Tibial artery (tissue), 4 donors: ENCODE measurements around the gene KRTAP4-5.
"Not testable (repeated sequence)": the region's sequence is repeated elsewhere in the genome, so short reads cannot be mapped to it uniquely, and the experiment has no call there.

Source experiments
- DNase-seq, 2 donors: peaks; one replicate each; pipeline ENCODE4 v3.0.0-alpha.2; 2019
- H3K27ac ChIP-seq, 2 donors: fragments of 200-600 bp; sonication (generic) in 1 of 2; 1 replicate in 1 of 2; 2 replicates in 1 of 2; pipeline ENCODE4 v1.5.1; 2018 to 2019; ENCODE audit warnings: mild to moderate bottlenecking in 1 of 2
- H3K27me3 ChIP-seq, 2 donors: fragments of 200-600 bp; sonication (generic) in 1 of 2; one replicate each; pipeline versions ENCODE4 v1.5.1 to v1.6.0; 2016 to 2019
- H3K36me3 ChIP-seq, 3 donors: fragments of 200-600 bp; sonication (generic) in 2 of 3; one replicate each; pipeline ENCODE4 v1.5.1; 2016 to 2019; ENCODE audit warnings: mild to moderate bottlenecking in 2 of 3
- H3K4me1 ChIP-seq, 4 donors: fragments of 200-600 bp; sonication (generic) in 2 of 4; 1 replicate in 3 of 4; 2 replicates in 1 of 4; pipeline ENCODE4 v1.5.1; 2016 to 2019
- H3K4me3 ChIP-seq, 2 donors: fragments of 200-600 bp; sonication (generic) in 1 of 2; 1 replicate in 1 of 2; 2 replicates in 1 of 2; pipeline ENCODE4 v1.5.1; 2018 to 2019; ENCODE audit warnings: mild to moderate bottlenecking in 2 of 2
- H3K9me3 ChIP-seq, 3 donors: fragments of 200-600 bp; sonication (generic) in 1 of 3; one replicate each; pipeline ENCODE4 v1.5.1; 2016 to 2019
- CTCF ChIP-seq, 2 experiments: fragments of 200-600 bp in 1 of 2; fragments of 450-650 bp in 1 of 2; IDR thresholded peaks; one replicate each; pipeline ENCODE4 v1.5.1; 2017 to 2019; ENCODE audit warnings: antibody characterized with exemption in 2 of 2, mild to moderate bottlenecking in 1 of 2, moderate library complexity in 1 of 2
- intact Hi-C: fragments of 100-400 bp; cut with DNase I; formaldehyde crosslinking; loops from one replicate; pipeline ENCODE4 v1.15.0; 2023; ENCODE audit warnings: low total_unique reads

Gene KRTAP4-5

GRCh38 chr17:41127371-41127770, 22.3 kb downstream of the KRTAP4-5 start:
- H3K9me3 ChIP-seq = no peaks in the 10 kb centered on the region
- no peak for DNase-seq
- intact Hi-C loops = no loop called here
- no peak for TF ChIP-seq CTCF (IDR thresholded peaks at IDR 0.05)
- H3K27me3 ChIP-seq = no peaks in the 10 kb centered on the region
- no peaks in the 10 kb centered on the region for H3K36me3 ChIP-seq
- no peak overlapping the region for H3K27ac ChIP-seq
- H3K4me1 ChIP-seq = no peaks in the 10 kb centered on the region
- no peak overlapping the region for H3K4me3 ChIP-seq

DNA sequence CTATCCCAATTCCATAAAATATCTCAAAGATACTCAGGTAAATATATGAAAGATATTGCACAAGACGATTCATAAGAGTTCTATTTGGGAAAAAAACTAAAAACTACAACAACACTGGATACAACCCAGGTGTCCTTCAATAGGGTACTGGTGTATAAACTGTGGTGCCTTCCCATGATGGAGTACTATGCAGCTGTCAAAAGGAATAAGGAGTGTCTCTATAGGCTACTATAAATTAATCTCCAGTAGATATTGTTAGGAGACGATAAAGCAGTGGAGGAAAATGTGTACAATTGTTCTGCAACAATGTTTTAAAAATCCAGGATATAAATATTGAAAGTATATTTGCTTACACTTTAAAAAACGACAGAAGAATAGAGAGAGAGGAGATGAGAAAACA, 23.2 kb downstream of the KRTAP4-5 start:
- intact Hi-C loops = no loop called here
- Histone ChIP-seq H3K36me3 (no peaks in the 10 kb centered on the region), H3K4me1 (no peaks in the 10 kb centered on the region), H3K27me3 (no peaks in the 10 kb centered on the region), H3K27ac (no peak overlapping the region), H3K9me3 (no peaks in the 10 kb centered on the region), H3K4me3 (no peak overlapping the region)
- no peak for DNase-seq
- no peak for TF ChIP-seq CTCF (IDR thresholded peaks at IDR 0.05)

DNA sequence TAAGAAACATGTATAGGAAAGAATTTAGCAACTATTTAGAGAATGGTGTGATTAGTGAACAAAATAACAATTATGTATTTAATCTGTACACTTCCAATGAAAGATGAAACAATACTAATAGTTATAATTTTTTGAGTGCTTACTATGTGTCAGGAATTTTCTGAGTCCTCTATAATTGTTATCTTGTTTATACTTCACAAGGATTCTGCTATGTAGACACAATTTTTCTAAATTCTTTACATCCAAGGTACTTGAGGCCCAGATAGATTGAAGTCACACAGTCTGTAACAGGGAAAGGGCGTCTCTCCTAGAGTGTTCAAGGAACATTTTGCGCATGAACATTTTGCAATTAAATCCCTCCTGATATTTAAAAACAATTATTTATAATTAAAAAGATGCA, 24.6 kb downstream of the KRTAP4-5 start:
- Histone ChIP-seq H3K4me3 (no peak overlapping the region), H3K9me3 (no peaks in the 10 kb centered on the region), H3K4me1 (no peaks in the 10 kb centered on the region), H3K36me3 (no peaks in the 10 kb centered on the region), H3K27ac (no peak overlapping the region), H3K27me3 (no peaks in the 10 kb centered on the region)
- no peak for TF ChIP-seq CTCF (IDR thresholded peaks at IDR 0.05)
- no peak for DNase-seq
- intact Hi-C loops = no loop called here

DNA sequence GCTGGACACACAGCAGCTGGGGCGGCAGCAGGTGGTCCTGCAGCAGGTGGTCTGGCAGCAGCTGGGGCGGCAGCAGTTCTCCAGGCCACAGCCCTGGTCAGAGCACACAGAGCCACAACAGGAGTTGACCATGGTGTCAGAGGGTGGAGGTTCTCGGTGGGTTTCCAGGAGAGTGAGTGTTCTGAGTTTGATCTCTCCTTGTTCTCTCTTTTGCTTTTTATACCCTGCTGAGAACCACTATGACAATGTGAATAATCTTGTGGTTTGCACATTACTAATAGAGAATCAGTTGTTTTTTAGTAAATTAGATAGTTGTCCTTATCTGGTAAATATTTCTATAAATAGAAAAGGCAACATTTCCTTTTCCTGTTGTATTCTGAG, 25.6 kb downstream of the KRTAP4-5 start, which contains the start of gene KRTAP4-12:
KRTAP4-12 (minus strand) TSS at position 192 of the 381 bp plus-strand sequence; CDS start at position 132, 60 bp downstream.
- H3K4me3 ChIP-seq, H3K27ac ChIP-seq, H3K36me3 ChIP-seq, H3K4me1 ChIP-seq, H3K9me3 ChIP-seq, intact Hi-C loops, DNase-seq, H3K27me3 ChIP-seq: not testable (repeated sequence)

DNA sequence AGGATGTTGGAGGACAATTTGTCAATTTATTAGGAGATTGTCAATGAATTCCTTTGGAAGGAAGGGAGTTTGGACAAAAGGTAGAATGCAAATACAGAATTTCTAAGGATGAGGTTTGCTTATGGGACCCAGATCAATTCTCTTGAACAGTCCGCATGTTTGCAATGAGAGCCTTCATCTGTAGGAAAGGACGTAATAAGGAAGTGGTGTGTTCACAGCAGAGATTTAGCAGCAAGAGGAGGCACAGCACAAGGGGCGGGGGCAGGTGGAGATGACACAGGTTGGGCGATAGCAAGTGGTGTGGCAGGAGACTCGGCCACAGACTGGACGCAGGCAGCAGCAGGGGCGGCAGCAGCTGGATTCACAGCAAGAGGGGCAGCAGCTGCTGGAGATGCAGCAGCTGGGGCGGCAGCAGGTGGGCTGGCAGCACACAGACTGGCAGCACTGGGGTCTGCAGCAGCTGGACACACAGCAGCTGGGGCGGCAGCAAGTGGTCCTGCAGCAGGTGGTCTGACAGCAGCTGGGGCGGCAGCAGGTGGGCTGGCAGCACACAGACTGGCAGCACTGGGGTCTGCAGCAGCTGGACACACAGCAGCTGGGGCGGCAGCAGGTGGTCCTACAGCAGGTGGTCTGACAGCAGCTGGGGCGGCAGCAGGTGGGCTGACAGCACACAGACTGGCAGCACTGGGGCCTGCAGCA, 26.2 kb downstream of the KRTAP4-5 start:
- H3K27ac ChIP-seq, H3K4me3 ChIP-seq, intact Hi-C loops, H3K4me1 ChIP-seq, H3K36me3 ChIP-seq, DNase-seq, H3K27me3 ChIP-seq, H3K9me3 ChIP-seq: not testable (repeated sequence)

DNA sequence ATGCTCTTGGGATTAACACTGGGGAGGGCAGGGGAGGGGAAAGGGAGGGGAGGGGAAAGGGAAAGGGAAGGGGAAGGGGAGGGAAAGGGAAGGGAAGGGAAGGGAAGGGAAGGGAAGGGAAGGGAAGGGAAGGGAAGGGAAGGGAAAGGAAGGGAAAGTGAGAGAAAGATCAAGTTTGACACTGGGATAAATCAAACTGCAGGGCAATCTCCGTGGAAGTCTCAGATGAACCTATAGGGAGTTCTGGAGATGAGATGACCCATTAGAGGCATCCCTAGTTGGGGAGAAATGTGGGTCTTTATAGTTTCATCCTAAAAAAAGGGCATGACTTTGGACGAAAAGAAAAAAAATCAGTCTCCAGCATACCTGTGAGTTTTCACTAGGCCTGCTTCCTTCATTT, 27.9 kb downstream of the KRTAP4-5 start:
- Histone ChIP-seq H3K4me1 (no peaks in the 10 kb centered on the region), H3K4me3 (no peak overlapping the region), H3K36me3 (no peaks in the 10 kb centered on the region), H3K27ac (no peak overlapping the region), H3K27me3 (peaks cover 0 to 9% of the 10 kb centered on the region in 2 donors), H3K9me3 (no peaks in the 10 kb centered on the region)
- no peak for TF ChIP-seq CTCF (IDR thresholded peaks at IDR 0.05)
- DNase-seq = no peak
- intact Hi-C loops = no loop called here

- DNase-seq, H3K4me3 ChIP-seq, H3K9me3 ChIP-seq, H3K27ac ChIP-seq, H3K36me3 ChIP-seq, H3K27me3 ChIP-seq, H3K4me1 ChIP-seq, intact Hi-C loops: not testable (repeated sequence)
These were observed 29.6 kb downstream of the KRTAP4-5 start for GRCh38 chr17:41119696-41120690.
